ENCODE results near the gene B3GAT1.

The B3GAT1 gene

DNA sequence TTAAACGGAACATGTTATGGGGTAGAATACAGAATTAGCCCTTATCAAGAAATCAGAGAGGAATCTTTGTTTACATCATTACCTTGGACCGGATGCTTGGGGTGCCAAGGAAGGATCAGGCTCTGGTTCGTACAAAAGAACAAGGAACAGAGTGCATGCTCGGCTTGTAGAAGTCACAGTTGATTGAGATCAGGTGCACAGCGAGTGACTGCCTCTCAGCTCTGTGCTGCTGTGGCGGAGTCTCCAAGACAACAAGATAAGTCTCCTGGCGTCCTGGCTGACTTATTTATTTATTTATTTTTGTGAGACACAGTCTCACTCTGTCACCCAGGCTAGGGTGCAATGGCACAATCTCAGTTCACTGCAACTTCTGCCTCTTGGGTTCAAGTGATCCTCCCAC lies 48.5 kb downstream of the B3GAT1 start:
- DNase-seq (ENCODE audit: insufficient read length, low spot score) (no peak), FAIRE-seq (no peak)
- no peak for TF ChIP-seq POLR2A (IDR thresholded peaks at IDR 0.05; ENCODE audit: low read depth, low read length)
- TF ChIP-seq POLR2AphosphoS5 (IDR thresholded peaks at IDR 0.05; ENCODE audit: low read depth, low read length): no peak
- no peak for TF ChIP-seq SPI1 (IDR thresholded peaks at IDR 0.05; ENCODE audit: low read depth, low read length)
- TF ChIP-seq TAF1 (IDR thresholded peaks at IDR 0.05; ENCODE audit: low read depth, low read length): no peak
- TF ChIP-seq PAX5 (IDR thresholded peaks at IDR 0.05; ENCODE audit: insufficient read depth, low read length, severe bottlenecking): no peak
- no peak for TF ChIP-seq POU2F2 (IDR thresholded peaks at IDR 0.05; ENCODE audit: low read depth, low read length)

DNA sequence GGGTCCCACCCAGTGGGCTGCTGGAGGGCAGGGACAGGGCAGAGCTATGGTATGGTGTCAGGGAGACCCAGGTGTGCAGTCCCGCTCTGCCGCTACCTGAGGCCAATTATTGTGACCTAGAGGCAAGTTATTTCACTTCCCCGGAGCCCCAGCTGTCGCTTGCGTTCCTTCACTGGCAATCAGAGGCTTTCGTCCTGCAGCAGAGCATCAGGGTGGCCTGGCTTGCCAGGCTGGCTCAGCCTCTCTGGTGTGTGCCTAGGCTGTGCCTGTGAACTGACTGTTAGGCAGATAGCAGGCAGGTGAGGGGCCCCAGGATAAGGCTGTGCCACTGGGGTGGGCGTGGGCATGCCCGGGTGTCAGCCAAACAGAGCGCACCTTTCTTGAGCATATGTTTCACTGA lies 48.9 kb downstream of the B3GAT1 start:
- DNase-seq (ENCODE audit: insufficient read length, low spot score): no peak
- no peak for TF ChIP-seq POLR2AphosphoS5 (IDR thresholded peaks at IDR 0.05; ENCODE audit: low read depth, low read length)
- no peak for TF ChIP-seq POU2F2 (IDR thresholded peaks at IDR 0.05; ENCODE audit: low read depth, low read length)
- TF ChIP-seq SPI1 (IDR thresholded peaks at IDR 0.05; ENCODE audit: low read depth, low read length): no peak
- TF ChIP-seq POLR2A (IDR thresholded peaks at IDR 0.05; ENCODE audit: low read depth, low read length): no peak
- no peak for TF ChIP-seq TAF1 (IDR thresholded peaks at IDR 0.05; ENCODE audit: low read depth, low read length)
- TF ChIP-seq PAX5 (IDR thresholded peaks at IDR 0.05; ENCODE audit: insufficient read depth, low read length, severe bottlenecking): no peak
- no peak for FAIRE-seq

GRCh38 chr11:134362192-134362901 lies 49.7 kb downstream of the B3GAT1 start:
- TF ChIP-seq POLR2AphosphoS5 (IDR thresholded peaks at IDR 0.05; ENCODE audit: low read depth, low read length) (no peak), SPI1 (IDR thresholded peaks at IDR 0.05; ENCODE audit: low read depth, low read length) (no peak), TAF1 (IDR thresholded peaks at IDR 0.05; ENCODE audit: low read depth, low read length) (no peak), PAX5 (IDR thresholded peaks at IDR 0.05; ENCODE audit: insufficient read depth, low read length, severe bottlenecking) (no peak), POU2F2 (IDR thresholded peaks at IDR 0.05; ENCODE audit: low read depth, low read length) (no peak), POLR2A (IDR thresholded peaks at IDR 0.05; ENCODE audit: low read depth, low read length) (no peak)
- DNase-seq (ENCODE audit: insufficient read length, low spot score): no peak
- FAIRE-seq: no peak

DNA sequence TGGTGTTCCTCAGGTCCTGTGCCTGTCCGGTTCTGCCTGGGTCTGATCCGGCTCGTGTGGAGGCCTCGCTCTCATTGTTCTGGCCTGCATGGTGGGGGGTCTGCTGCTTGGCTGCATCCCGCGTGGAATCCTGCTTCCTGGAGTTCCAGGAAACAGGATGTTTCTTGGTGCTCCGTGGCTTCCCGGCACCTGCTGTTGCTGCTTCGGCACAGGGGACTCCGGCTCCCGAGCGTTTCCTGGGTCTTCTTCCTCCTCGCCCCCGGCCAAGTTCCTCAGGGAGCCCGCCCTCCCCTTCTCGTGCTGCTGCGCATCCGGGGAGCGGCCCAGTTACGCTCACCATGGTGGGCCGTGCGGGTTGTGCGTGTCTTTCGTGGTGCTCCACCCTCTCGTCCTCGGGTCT lies 50.4 kb downstream of the B3GAT1 start:
- FAIRE-seq (no peak), DNase-seq (ENCODE audit: insufficient read length, low spot score) (no peak)
- TF ChIP-seq PAX5 (IDR thresholded peaks at IDR 0.05; ENCODE audit: insufficient read depth, low read length, severe bottlenecking) (no peak), TAF1 (IDR thresholded peaks at IDR 0.05; ENCODE audit: low read depth, low read length) (no peak), POLR2AphosphoS5 (IDR thresholded peaks at IDR 0.05; ENCODE audit: low read depth, low read length) (no peak), SPI1 (IDR thresholded peaks at IDR 0.05; ENCODE audit: low read depth, low read length) (no peak), POLR2A (IDR thresholded peaks at IDR 0.05; ENCODE audit: low read depth, low read length) (no peak), POU2F2 (IDR thresholded peaks at IDR 0.05; ENCODE audit: low read depth, low read length) (no peak)

GRCh38 chr11:134360050-134360835 lies 51.8 kb downstream of the B3GAT1 start:
- peak; percentile 89 for DNase-seq (ENCODE audit: insufficient read length, low spot score)
- peak; percentile 82 for FAIRE-seq
- TF ChIP-seq SPI1 (IDR thresholded peaks at IDR 0.05; ENCODE audit: low read depth, low read length) (no peak), POLR2AphosphoS5 (IDR thresholded peaks at IDR 0.05; ENCODE audit: low read depth, low read length) (no peak), POU2F2 (IDR thresholded peaks at IDR 0.05; ENCODE audit: low read depth, low read length) (no peak), PAX5 (IDR thresholded peaks at IDR 0.05; ENCODE audit: insufficient read depth, low read length, severe bottlenecking) (no peak), POLR2A (IDR thresholded peaks at IDR 0.05; ENCODE audit: low read depth, low read length) (no peak), TAF1 (IDR thresholded peaks at IDR 0.05; ENCODE audit: low read depth, low read length) (no peak)

GRCh38 chr11:134359646-134360045 lies 52.4 kb downstream of the B3GAT1 start:
- FAIRE-seq: no peak
- no peak for DNase-seq (ENCODE audit: insufficient read length, low spot score)
- no peak for TF ChIP-seq POLR2A (IDR thresholded peaks at IDR 0.05; ENCODE audit: low read depth, low read length)
- no peak for TF ChIP-seq POU2F2 (IDR thresholded peaks at IDR 0.05; ENCODE audit: low read depth, low read length)
- no peak for TF ChIP-seq TAF1 (IDR thresholded peaks at IDR 0.05; ENCODE audit: low read depth, low read length)
- TF ChIP-seq POLR2AphosphoS5 (IDR thresholded peaks at IDR 0.05; ENCODE audit: low read depth, low read length): no peak
- no peak for TF ChIP-seq PAX5 (IDR thresholded peaks at IDR 0.05; ENCODE audit: insufficient read depth, low read length, severe bottlenecking)
- TF ChIP-seq SPI1 (IDR thresholded peaks at IDR 0.05; ENCODE audit: low read depth, low read length): no peak

DNA sequence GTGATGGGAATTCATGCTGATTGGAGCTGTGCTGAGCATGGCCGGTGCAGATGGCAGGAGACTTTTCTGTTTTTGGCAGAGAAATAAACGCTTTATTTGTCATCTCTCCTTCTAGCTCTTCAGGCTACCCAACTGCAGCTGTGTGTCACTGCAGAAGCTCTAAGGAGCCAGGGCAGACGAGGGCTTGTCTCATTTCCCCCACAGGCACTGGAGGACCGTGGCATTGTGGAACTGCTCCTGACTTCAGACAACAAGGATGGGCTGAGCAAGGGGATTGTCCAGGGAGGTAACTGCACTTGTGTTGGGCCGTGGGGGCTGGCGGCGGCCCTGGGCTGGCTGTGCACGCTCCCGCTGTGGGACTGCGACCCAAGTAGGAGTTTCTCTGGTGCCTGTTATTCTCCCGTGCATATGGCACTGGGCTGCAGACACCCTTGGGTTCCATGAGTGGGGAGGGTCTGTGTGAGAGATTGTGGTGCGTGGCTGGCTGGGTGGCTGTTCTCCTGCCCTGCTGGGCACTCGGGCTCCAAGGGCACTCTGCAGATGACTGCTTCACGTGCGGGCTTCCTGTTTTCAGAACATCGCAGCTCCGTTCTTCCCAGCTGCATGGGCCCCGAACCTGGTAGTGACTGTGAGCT lies 53.1 kb downstream of the B3GAT1 start:
- no peak for DNase-seq (ENCODE audit: insufficient read length, low spot score)
- TF ChIP-seq POLR2AphosphoS5 (IDR thresholded peaks at IDR 0.05; ENCODE audit: low read depth, low read length) (no peak), POLR2A (IDR thresholded peaks at IDR 0.05; ENCODE audit: low read depth, low read length) (no peak), PAX5 (IDR thresholded peaks at IDR 0.05; ENCODE audit: insufficient read depth, low read length, severe bottlenecking) (no peak), SPI1 (IDR thresholded peaks at IDR 0.05; ENCODE audit: low read depth, low read length) (no peak), TAF1 (IDR thresholded peaks at IDR 0.05; ENCODE audit: low read depth, low read length) (no peak), POU2F2 (IDR thresholded peaks at IDR 0.05; ENCODE audit: low read depth, low read length) (no peak)
- FAIRE-seq: no peak

- FAIRE-seq: no peak
- TF ChIP-seq POLR2AphosphoS5 (IDR thresholded peaks at IDR 0.05; ENCODE audit: low read depth, low read length) (no peak), TAF1 (IDR thresholded peaks at IDR 0.05; ENCODE audit: low read depth, low read length) (no peak), POU2F2 (IDR thresholded peaks at IDR 0.05; ENCODE audit: low read depth, low read length) (no peak), POLR2A (IDR thresholded peaks at IDR 0.05; ENCODE audit: low read depth, low read length) (no peak), PAX5 (IDR thresholded peaks at IDR 0.05; ENCODE audit: insufficient read depth, low read length, severe bottlenecking) (no peak), SPI1 (IDR thresholded peaks at IDR 0.05; ENCODE audit: low read depth, low read length) (no peak)
- DNase-seq (ENCODE audit: insufficient read length, low spot score): no peak
Measured at GRCh38 chr11:134358165-134358855, 53.7 kb downstream of the B3GAT1 start.
